H7 (cell line): ENCODE measurements around the gene RHOBTB3. TPM values are rescaled to one million over a fixed set of nuclear protein-coding genes. Genes with fewer than 3 reads are reported as not detected.

Experiments
- DNase-seq: peaks from one replicate; pipeline ENCODE4 v3.0.0; 2012
- H3K27me3 ChIP-seq: 2 replicates; pipeline ENCODE4 v1.6.0; 2011; ENCODE audit warnings: mild to moderate bottlenecking, low read length; ENCODE audit not compliant: control insufficient read depth, insufficient read depth
- H3K36me3 ChIP-seq: replicated peaks from 2 replicates; pipeline ENCODE4 v1.5.1; 2011; ENCODE audit warnings: low read length; ENCODE audit not compliant: control insufficient read depth, insufficient read depth
- H3K4me3 ChIP-seq: 2 replicates; pipeline ENCODE4 v1.5.1; 2011; ENCODE audit warnings: low read depth, mild to moderate bottlenecking, control low read depth, low read length, moderate library complexity; ENCODE audit not compliant: insufficient read depth
- total RNA-seq: library from RNA; depleted of rRNA; stranded (reverse); fragments of >200 nt; shearing (Covaris generic); gene quantifications from 2 replicates; pipeline ENCODE4 v1.2.3, GENCODE V29; 2014

The RHOBTB3 gene
- total RNA-seq, 1 experiment from 2014 or later = 45.6 TPM

DNA sequence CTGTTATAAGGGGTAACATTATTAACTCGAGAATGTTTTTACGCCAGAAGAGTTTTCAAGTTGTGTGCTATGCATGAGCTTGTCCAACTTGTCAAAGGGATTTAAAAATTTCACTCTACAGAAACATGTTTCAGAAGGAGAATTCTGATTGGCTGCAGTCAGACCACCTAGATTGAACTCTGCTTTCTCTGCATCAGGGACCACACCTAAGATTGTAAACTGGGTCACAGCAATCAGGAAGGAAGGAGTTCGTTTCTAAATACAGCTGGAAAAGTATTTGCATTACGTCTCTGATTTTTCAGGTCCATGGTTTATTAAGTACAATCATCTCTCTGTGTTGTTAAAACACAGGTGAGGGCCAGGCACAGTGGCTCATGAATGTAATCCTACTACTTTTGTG is 85.6 kb downstream of the RHOBTB3 start:
- no peak overlapping the region for H3K4me3 ChIP-seq
- DNase-seq = no peak
- H3K36me3 ChIP-seq = no peaks in the 10 kb centered on the region
- no peaks in the 10 kb centered on the region for H3K27me3 ChIP-seq

DNA sequence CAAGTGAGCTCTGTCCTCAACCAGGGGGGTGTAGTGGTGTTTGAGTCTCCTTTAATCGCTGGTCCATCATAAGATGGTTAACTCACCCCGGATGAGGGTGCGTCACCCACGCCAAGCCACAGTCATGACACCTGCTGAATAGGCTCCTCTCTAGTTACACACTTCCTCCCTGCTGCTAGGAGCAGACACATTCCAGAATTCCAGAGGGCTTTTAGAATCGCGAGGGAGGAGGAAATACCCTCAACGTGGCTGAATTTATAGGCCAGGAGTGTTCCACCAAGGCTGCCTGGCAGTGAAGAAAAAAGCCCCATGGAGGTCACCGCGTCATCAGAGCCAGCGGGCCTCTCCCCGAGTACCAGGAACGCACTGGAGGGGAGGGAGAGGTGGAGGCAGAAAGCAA is 86.3 kb downstream of the RHOBTB3 start:
- DNase-seq = no peak
- H3K36me3 ChIP-seq = no peaks in the 10 kb centered on the region
- no peak overlapping the region for H3K4me3 ChIP-seq
- H3K27me3 ChIP-seq = no peaks in the 10 kb centered on the region

DNA sequence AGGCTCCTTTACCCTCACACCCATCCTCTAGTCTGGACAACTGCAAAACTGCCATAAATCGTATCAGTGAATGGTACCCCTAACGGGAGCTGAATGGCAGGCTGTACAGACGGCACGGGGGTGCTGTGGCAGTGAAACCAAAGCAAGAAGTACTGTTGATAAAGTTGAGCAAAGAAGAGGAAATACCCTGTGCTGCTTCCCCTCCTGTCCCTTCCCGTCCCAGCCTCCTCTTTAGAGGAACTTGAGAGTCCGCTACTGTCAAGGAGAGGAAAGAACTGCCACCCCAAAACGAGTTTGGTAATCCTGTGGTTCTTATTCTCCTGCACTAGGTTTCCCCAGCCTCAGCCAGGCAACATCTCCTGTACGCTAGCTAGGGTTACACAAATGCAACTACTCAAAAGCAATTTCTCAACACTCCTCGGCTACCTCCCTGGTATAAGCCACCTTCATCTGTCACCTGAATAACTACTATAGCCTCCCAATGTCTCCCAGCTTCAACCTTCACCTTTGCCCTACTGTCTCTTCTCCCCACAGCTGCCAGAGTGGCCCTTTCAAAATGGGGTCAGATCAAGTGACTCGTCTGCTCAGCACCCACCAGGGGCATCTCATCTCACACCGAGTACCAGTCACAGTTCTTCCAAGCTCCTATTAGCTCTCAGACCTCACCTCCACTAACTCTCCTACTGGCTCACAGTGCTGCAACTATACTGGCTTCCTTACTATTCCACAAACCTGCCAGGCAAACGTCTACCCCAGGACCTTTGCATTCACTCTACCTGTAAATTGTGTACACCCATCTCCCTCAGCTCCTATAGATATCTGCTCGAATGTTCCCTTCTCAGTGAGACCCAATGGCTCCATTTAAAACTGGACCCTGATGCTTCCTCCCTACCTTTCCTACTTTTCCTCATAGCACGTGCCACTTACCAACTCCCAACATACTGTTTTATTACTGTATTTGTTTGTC is 87.3 kb downstream of the RHOBTB3 start:
- Histone ChIP-seq H3K36me3 (no peaks in the 10 kb centered on the region), H3K4me3 (no peak overlapping the region), H3K27me3 (no peaks in the 10 kb centered on the region)
- no peak for DNase-seq

DNA sequence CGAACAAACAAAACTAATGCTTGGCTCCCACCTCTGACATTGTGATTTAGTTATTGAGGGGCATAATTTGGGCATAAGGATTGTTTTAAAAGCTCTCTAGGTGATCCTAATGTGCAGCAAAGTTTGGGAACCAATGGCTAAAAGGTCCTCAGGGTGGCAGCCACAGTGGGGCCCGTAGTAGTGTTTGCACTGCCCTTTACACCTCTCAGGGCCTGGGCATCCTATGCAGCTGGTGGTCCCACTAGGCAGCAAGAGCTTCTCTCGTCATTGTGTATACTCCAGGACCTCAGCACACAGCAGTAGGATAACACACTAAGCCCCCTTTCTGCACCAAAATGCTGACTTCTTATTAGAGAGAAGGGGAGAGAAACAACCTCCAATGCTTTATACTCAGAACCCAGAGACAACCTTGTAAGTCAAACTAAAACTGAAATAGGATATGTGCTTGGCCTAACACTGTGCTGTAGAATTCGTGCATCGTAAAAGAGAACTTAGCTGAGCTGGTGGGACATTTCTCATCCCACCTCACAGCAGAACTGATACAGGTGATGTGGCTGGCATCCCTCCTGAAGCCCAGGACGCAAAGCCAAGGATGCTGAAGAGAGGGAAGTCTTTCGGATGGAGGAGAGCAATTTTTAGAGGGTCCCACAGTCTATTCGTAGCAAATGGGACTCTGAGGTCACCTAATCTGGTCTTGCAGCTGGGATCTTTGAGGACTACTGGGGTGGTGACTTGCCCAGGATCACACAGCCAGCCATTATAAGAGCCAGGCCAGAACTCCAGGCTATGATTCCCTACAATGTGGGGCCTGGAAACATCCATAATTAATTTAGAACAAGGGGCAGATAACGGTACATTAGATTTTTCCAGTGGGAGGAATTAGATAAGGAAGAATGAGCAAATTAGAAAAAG is 90.2 kb downstream of the RHOBTB3 start:
- Histone ChIP-seq H3K36me3 (no peaks in the 10 kb centered on the region), H3K27me3 (no peaks in the 10 kb centered on the region), H3K4me3 (peak overlapping the region; percentile 65)
- DNase-seq = no peak

DNA sequence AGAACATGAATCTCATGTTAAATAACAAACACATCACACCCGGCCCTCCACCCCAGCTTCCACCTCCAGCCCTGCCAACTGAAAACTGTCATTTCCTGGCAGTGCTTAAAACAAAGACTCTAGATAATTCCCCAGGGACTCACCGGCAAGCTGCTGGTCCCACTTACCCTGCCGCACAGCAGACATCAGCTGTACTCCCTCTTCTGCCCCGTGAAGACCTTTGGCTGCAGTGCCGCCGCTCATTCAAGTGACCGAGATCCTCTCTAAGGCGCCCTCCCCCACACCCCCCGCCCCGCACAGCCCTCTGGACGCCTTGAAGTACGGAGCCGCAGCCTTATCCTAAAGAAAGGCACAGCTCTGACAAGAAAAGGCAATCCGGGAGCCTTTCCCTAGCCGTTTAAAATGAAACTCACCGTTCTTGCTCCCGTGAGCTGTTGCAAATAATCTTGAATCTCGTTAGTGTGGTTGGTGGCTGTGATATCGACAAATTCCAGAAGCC is 91.0 kb downstream of the RHOBTB3 start:
- peak overlapping the region; percentile 65 for H3K4me3 ChIP-seq
- H3K36me3 ChIP-seq = no peaks in the 10 kb centered on the region
- peak; percentile 62 for DNase-seq
- H3K27me3 ChIP-seq = no peaks in the 10 kb centered on the region

- Histone ChIP-seq H3K27me3 (no peaks in the 10 kb centered on the region), H3K36me3 (no peaks in the 10 kb centered on the region), H3K4me3 (peak within 1 kb of the TSS; percentile 65)
- DNase-seq = peak; percentile 74
Measured at GRCh38 chr5:95822542-95823181, 91.5 kb downstream of the RHOBTB3 start, which contains the start of gene GLRX. Gene GLRX, minus strand, starts transcription at chr5:95822726. Its CDS starts 64 bp downstream, at chr5:95822662.

- Histone ChIP-seq H3K4me3 (no peak overlapping the region), H3K36me3 (no peaks in the 10 kb centered on the region), H3K27me3 (no peaks in the 10 kb centered on the region)
- DNase-seq = peak; percentile 32
Measured at GRCh38 chr5:95823218-95823737, 92.1 kb downstream of the RHOBTB3 start.

DNA sequence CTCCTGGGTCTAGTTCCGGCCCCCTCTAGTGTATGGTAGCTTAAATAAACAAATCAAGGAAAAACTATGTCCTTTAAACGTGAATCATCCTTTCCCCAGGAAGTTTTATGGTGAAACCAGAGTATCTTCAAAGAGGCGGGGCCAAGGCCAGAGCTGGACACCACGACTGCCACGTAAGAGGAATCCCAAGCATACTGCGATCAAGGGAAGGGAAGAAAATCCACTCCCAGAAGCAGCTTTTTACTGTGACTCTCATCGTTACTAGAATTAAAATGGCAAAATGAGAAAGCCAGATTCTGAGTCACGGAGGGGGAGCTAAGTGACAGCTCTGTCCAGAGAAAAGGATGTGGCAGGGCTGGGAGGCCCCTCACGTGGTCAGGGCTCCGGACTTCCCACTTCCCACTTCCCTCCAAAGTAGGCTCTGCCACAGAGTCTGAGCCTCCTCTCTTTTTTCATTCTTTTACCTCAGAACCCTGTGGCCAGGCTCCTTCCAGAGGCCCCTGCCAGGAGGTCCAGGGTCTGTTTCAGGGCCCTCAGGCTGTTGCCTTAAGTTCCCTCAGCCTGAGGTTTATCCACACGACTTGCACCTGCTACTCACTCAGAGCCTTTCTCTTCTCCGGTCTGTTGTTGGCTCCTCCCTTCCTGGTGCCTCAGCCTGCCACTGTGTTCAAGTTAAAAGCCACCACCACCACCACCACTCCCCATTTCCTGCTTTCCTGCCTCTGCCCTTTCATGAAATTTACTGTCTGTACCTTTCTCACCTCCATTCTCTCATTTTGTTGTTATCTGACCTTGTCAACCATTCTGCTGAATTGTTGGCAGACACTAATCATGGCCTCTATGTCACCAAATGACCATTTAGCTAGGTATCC is 92.8 kb downstream of the RHOBTB3 start:
- DNase-seq = peak; percentile 33
- Histone ChIP-seq H3K36me3 (no peaks in the 10 kb centered on the region), H3K4me3 (no peak overlapping the region), H3K27me3 (no peaks in the 10 kb centered on the region)

DNA sequence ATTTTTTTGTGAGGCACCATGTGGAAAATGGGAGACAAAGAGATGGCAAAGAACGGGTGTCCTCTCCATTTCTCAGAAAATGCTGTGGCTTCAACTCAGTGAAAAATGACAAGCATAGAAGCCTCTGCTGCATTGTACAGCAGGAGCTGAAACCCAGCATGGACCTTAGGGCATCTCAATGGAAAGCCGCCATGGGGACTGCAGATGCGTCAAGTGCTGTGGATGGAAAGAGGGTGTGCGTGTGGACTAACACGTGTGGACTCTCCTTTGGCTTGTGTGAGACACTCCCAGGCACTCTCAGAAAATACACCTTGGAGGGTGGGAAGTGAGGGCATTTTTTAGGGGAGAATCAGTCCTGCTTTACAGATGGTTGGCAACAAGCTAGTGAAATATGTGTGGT is 93.6 kb downstream of the RHOBTB3 start:
- DNase-seq = no peak
- Histone ChIP-seq H3K36me3 (no peaks in the 10 kb centered on the region), H3K4me3 (no peak overlapping the region), H3K27me3 (no peaks in the 10 kb centered on the region)

DNA sequence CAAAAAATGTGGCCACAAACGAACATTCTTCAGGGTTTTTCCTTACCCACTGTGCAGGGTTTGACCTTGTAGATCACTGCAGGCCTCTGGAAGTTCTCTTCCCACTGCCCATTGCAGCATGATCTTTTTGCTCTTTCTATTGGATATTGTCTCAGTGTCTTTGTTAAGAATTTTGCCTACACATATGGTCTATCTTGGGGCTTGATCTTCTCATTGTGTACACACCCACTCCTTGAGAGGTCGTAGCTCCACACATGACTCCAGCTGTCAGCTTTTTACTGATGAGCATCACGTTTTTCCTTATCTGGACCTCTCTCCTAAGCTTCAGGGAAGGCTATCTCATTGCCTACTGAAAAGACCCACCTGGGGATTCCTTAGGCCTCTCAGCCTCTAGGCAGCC is 94.4 kb downstream of the RHOBTB3 start:
- no peak for DNase-seq
- Histone ChIP-seq H3K4me3 (no peak overlapping the region), H3K27me3 (no peaks in the 10 kb centered on the region), H3K36me3 (no peaks in the 10 kb centered on the region)

DNA sequence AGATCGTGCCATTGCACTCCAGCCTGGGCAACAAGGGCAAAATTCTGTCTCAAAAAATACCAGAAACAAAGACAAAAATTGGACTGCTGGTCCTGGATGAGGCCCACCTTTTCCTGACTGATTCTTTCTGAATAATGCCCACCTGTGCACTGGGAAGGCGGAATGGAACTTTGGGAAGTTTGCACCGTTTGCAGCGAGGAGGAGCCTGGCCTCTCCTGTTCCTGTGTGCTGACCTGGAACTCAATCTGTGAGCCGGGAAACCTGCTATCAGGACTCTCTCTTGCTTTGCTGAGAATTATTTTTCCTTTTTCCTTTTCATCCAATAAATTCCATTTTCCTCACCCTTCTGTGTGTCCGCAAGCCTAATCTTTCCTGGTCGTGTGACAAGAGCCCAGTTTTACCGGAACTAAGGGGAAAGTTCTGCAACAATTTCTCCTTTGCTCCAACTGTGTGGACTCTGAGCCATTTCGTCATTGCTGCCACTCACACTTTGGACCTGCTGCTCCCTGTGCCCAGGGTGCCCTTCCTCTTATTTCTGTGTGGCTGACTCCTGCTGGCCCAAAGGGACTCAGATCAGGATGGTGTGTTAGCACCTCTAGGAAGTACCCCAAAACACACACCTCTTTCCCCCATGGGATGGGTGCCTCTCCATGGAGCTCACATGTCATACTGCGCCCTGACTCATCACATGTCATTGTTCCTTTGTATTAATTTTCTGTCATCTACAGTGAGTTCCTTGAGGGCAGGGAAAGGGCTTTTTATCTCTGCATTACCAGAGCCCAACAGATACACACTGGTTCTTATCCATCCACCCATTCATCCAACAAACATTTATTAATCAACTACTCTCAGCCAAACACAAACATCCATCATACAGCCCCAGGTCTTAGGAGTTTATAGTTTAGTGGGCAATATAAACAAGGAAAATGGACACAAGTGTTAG is 96.1 kb downstream of the RHOBTB3 start:
- Histone ChIP-seq H3K36me3 (no peaks in the 10 kb centered on the region), H3K4me3 (no peak overlapping the region), H3K27me3 (no peaks in the 10 kb centered on the region)
- DNase-seq = no peak

GRCh38 chr5:95827892-95828246 is 96.7 kb downstream of the RHOBTB3 start:
- Histone ChIP-seq H3K36me3 (no peaks in the 10 kb centered on the region), H3K27me3 (no peaks in the 10 kb centered on the region), H3K4me3 (no peak overlapping the region)
- DNase-seq = no peak
